H9 (cell line): ENCODE measurements around the gene AHNAK. TPM values are rescaled to one million over a fixed set of nuclear protein-coding genes. Genes with fewer than 3 reads are reported as not detected.

Experiments
- DNase-seq: peaks from one replicate; pipeline ENCODE4 v3.0.0-alpha.2; 2017
- H2AFZ ChIP-seq: one replicate; pipeline ENCODE4 v1.6.1; 2013; ENCODE audit warnings: mild to moderate bottlenecking, low read length, control low read depth, moderate library complexity
- H2AK5ac ChIP-seq: 2 replicates; pipeline ENCODE4 v1.6.1; 2013; ENCODE audit warnings: low read length, control low read depth, mixed read lengths; ENCODE audit not compliant: insufficient read length
- H2BK120ac ChIP-seq: one replicate; pipeline ENCODE4 v1.6.1; 2013; ENCODE audit warnings: low read depth, mild to moderate bottlenecking, low read length, control low read depth, inconsistent platforms; ENCODE audit not compliant: poor library complexity, severe bottlenecking
- H2BK12ac ChIP-seq: 2 replicates; pipeline ENCODE4 v1.6.1; 2013; ENCODE audit warnings: low read length, control low read depth, mixed read lengths, low read depth; ENCODE audit not compliant: insufficient read length
- H2BK15ac ChIP-seq: 2 replicates; pipeline ENCODE4 v1.6.1; 2013; ENCODE audit warnings: low read depth, low read length, control low read depth
- H2BK20ac ChIP-seq: one replicate; pipeline ENCODE4 v1.6.1; 2013; ENCODE audit warnings: low read depth, mild to moderate bottlenecking, low read length, control low read depth, inconsistent platforms; ENCODE audit not compliant: poor library complexity, severe bottlenecking
- H2BK5ac ChIP-seq: 2 replicates; pipeline ENCODE4 v1.6.1; 2013; ENCODE audit warnings: low read length, control low read depth, mixed read lengths; ENCODE audit not compliant: insufficient read length
- H3K14ac ChIP-seq: 2 replicates; pipeline ENCODE4 v1.6.1; 2013; ENCODE audit warnings: low read length, control low read depth; ENCODE audit not compliant: insufficient read depth
- H3K18ac ChIP-seq: 2 replicates; pipeline ENCODE4 v1.6.1; 2013; ENCODE audit warnings: low read depth, mild to moderate bottlenecking, mixed read lengths, low read length, control low read depth; ENCODE audit not compliant: insufficient read length
- H3K23ac ChIP-seq: 2 replicates; pipeline ENCODE4 v1.6.1; 2013; ENCODE audit warnings: low read length, control low read depth, mixed read lengths, low read depth; ENCODE audit not compliant: insufficient read length
- H3K23me2 ChIP-seq: 2 replicates; pipeline ENCODE4 v1.6.1; 2013; ENCODE audit warnings: low read depth, mild to moderate bottlenecking, mixed read lengths, low read length, control low read depth; ENCODE audit not compliant: insufficient read length, poor library complexity, severe bottlenecking
- H3K27ac ChIP-seq: 2 replicates; pipeline ENCODE4 v1.5.1; 2013; ENCODE audit warnings: low read length, control low read depth, mixed read lengths, low read depth; ENCODE audit not compliant: insufficient read length
- H3K27me3 ChIP-seq: 2 replicates; pipeline ENCODE4 v1.6.1; 2013; ENCODE audit warnings: low read length, control low read depth, inconsistent platforms; ENCODE audit not compliant: insufficient read depth
- H3K4ac ChIP-seq: 2 replicates; pipeline ENCODE4 v1.6.1; 2013; ENCODE audit warnings: low read depth, mild to moderate bottlenecking, control low read depth, inconsistent platforms, low read length, moderate library complexity
- H3K4me1 ChIP-seq: 2 replicates; pipeline ENCODE4 v1.6.1; 2013; ENCODE audit warnings: low read length, control low read depth, inconsistent platforms; ENCODE audit not compliant: insufficient read depth
- H3K4me2 ChIP-seq: 2 replicates; pipeline ENCODE4 v1.6.1; 2013; ENCODE audit warnings: low read length, control low read depth, mixed read lengths; ENCODE audit not compliant: insufficient read length, insufficient read depth
- H3K56ac ChIP-seq: 2 replicates; pipeline ENCODE4 v1.6.1; 2013; ENCODE audit warnings: low read depth, mild to moderate bottlenecking, mixed read lengths, low read length, control low read depth; ENCODE audit not compliant: insufficient read length
- H3K79me1 ChIP-seq: 2 replicates; pipeline ENCODE4 v1.6.1; 2013; ENCODE audit warnings: low read depth, mild to moderate bottlenecking, moderate library complexity, low read length, control low read depth, inconsistent platforms; ENCODE audit not compliant: insufficient read depth, poor library complexity, severe bottlenecking
- H3K79me2 ChIP-seq: 2 replicates; pipeline ENCODE4 v1.6.1; 2013; ENCODE audit warnings: low read length, control low read depth, inconsistent platforms; ENCODE audit not compliant: insufficient read depth
- H3K9ac ChIP-seq: 2 replicates; pipeline ENCODE4 v1.6.1; 2013; ENCODE audit warnings: low read length, control low read depth, mixed read lengths; ENCODE audit not compliant: insufficient read length; ENCODE audit errors: extremely low read depth
- H3K9me3 ChIP-seq: one replicate; pipeline ENCODE4 v1.6.1; 2013; ENCODE audit warnings: low read depth, low read length, inconsistent platforms; ENCODE audit not compliant: control insufficient read depth
- H3T11ph ChIP-seq: one replicate; pipeline ENCODE4 v1.6.1; 2013; ENCODE audit warnings: mild to moderate bottlenecking, low read length, control low read depth, inconsistent platforms
- H4K20me1 ChIP-seq: one replicate; pipeline ENCODE4 v1.6.1; 2013; ENCODE audit not compliant: control insufficient read depth, insufficient read length, insufficient read depth
- H4K5ac ChIP-seq: 2 replicates; pipeline ENCODE4 v1.6.1; 2013; ENCODE audit warnings: low read depth, mild to moderate bottlenecking, mixed read lengths, low read length, control low read depth; ENCODE audit not compliant: insufficient read length
- H4K8ac ChIP-seq: replicated peaks from 2 replicates; pipeline ENCODE4 v1.6.1; 2013; ENCODE audit warnings: low read length, control low read depth, mixed read lengths, low read depth; ENCODE audit not compliant: insufficient read length
- H4K91ac ChIP-seq: 2 replicates; pipeline ENCODE4 v1.6.1; 2013; ENCODE audit warnings: low read depth, mild to moderate bottlenecking, moderate library complexity, mixed read lengths, low read length, control low read depth; ENCODE audit not compliant: insufficient read length
- H3K27ac Mint-ChIP-seq, 3 experiments: 2 replicates in 2 of 3; 3 replicates in 1 of 3; pipeline ENCODE4 v1.8.0; 2020 to 2021; ENCODE audit warnings: mixed read lengths in 3 of 3, mild to moderate bottlenecking in 1 of 3, moderate library complexity in 1 of 3
- H3K27me3 Mint-ChIP-seq: 2 replicates; pipeline ENCODE4 v1.8.0; 2021; ENCODE audit warnings: low read depth, mild to moderate bottlenecking, moderate library complexity, mixed read lengths
- H3K36me3 Mint-ChIP-seq, 3 experiments: 2 replicates in 2 of 3; 3 replicates in 1 of 3; pipeline ENCODE4 v1.8.0; 2020 to 2021; ENCODE audit warnings: low read depth in 3 of 3, mixed read lengths in 3 of 3; ENCODE audit not compliant: insufficient read depth in 1 of 3
- H3K4me1 Mint-ChIP-seq, 2 experiments: 2 replicates each; pipeline ENCODE4 v1.8.0; 2020; ENCODE audit warnings: mixed read lengths in 2 of 2
- H3K4me3 Mint-ChIP-seq, 2 experiments: 2 replicates in 1 of 2; 3 replicates in 1 of 2; pipeline ENCODE4 v1.8.0; 2020 to 2021; ENCODE audit warnings: mild to moderate bottlenecking in 2 of 2, mixed read lengths in 2 of 2, moderate library complexity in 1 of 2
- H3K9me3 Mint-ChIP-seq, 2 experiments: 2 replicates in 1 of 2; 3 replicates in 1 of 2; pipeline ENCODE4 v1.8.0; 2020; ENCODE audit warnings: mild to moderate bottlenecking in 2 of 2, mixed read lengths in 2 of 2, moderate library complexity in 1 of 2
- CTCF ChIP-seq: fragments of 200-600 bp; sonication (generic); conservative IDR thresholded peaks from 3 replicates; pipeline ENCODE4 v1.8.0; 2021; ENCODE audit warnings: antibody characterized with exemption, mild to moderate bottlenecking
- WGBS: extraction: QIAGEN DNeasy Blood & Tissue Kit; methylation state at CpG from one replicate; pipeline ENCODE4 v1.1.7; 2013; ENCODE audit warnings: missing lambda C conversion rate, low lambda C conversion rate, mixed read lengths; ENCODE audit not compliant: insufficient read length; ENCODE audit errors: extremely low coverage; 5-methylcytosine and 5-hydroxymethylcytosine counted together
- microRNA-seq: library from miRNA; unstranded; fragments of <30 nt; microRNA quantifications from one replicate; pipeline ENCODE4, GENCODE V29; 2020; ENCODE audit warnings: borderline microRNAs expressed
- total RNA-seq: library from RNA; stranded (reverse); gene quantifications from 2 replicates; pipeline ENCODE4 v1.2.1, GENCODE V29; 2021

The AHNAK gene
- total RNA-seq, 1 experiment from 2014 or later = 15.2 TPM

DNA sequence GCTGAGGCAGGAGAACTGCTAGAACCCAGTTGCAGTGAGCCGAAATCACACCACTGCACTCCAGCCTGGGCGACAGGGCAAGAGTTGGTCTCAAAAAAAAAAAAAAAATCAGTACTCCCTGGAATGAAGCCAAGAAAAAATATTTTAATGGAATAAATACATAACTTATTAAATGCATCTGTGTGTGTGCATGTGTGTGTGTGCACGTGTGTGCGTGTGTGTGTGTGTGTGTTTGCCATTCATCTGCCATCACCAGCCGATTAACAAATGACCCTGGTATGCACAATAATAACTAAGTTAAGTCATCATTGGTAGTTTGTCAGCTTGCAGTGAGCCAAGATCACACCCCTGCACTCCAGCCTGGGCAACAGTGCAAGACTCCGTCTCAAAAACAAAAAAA lies 162.8 kb downstream of the AHNAK start:
- Mint-ChIP-seq H3K4me1 (peaks cover 11 to 14% of the 10 kb centered on the region in 2 experiments), H3K9me3 (no peaks in the 10 kb centered on the region), H3K27me3 (no peaks in the 10 kb centered on the region; the same call in 1 of the 2 replicates), H3K4me3 (no peak overlapping the region), H3K36me3 (no peaks in the 10 kb centered on the region), H3K27ac (no peak overlapping the region)
- no peak overlapping the region for H2BK20ac ChIP-seq
- H3K79me2 ChIP-seq = no peaks in the 10 kb centered on the region
- no peak overlapping the region for H4K8ac ChIP-seq
- H2BK12ac ChIP-seq = no peak overlapping the region
- no peak overlapping the region for H2BK5ac ChIP-seq
- no peak for DNase-seq
- no peaks in the 10 kb centered on the region for H3K79me1 ChIP-seq
- no peak overlapping the region for H3K4ac ChIP-seq
- H4K20me1 ChIP-seq = no peaks in the 10 kb centered on the region
- H3K14ac ChIP-seq = no peak overlapping the region
- no peaks in the 10 kb centered on the region for H3K9me3 ChIP-seq
- no peak overlapping the region for H2BK15ac ChIP-seq
- H3K9ac ChIP-seq = no peak overlapping the region
- H2BK120ac ChIP-seq = no peak overlapping the region
- no peak overlapping the region for H2AFZ ChIP-seq
- no peak overlapping the region for H4K5ac ChIP-seq
- no peak overlapping the region for H3K27ac ChIP-seq
- no peaks in the 10 kb centered on the region for H3K4me1 ChIP-seq
- H3K23ac ChIP-seq = no peak overlapping the region
- no peak for TF ChIP-seq CTCF
- no peak overlapping the region for H2AK5ac ChIP-seq
- no peak overlapping the region for H3K4me2 ChIP-seq
- no peak overlapping the region for H3K18ac ChIP-seq
- H4K91ac ChIP-seq = no peak overlapping the region
- no peaks in the 10 kb centered on the region for H3K27me3 ChIP-seq
- no CpG with 5 or more reads among the region's 6 CpGs for WGBS
- H3T11ph ChIP-seq = no peak overlapping the region
- no peak overlapping the region for H3K56ac ChIP-seq
- no peaks in the 10 kb centered on the region for H3K23me2 ChIP-seq

Small RNAs within 50 kb of the gene (microRNA-seq; reads per million reads assigned to microRNA genes)
- not detected for gene MIR6747

Other genes with a start within 250 kb of the AHNAK start
- not detected in 2 replicates for gene SCGB1D4, start 247.7 kb downstream of the AHNAK start, total RNA-seq
- 30.9 and 31.1 TPM in 2 replicates for gene ASRGL1, start 209.4 kb downstream of the AHNAK start, total RNA-seq
- not detected in 2 replicates for gene SCGB1A1, start 127.8 kb downstream of the AHNAK start, total RNA-seq
- gene EEF1G, start 27.1 kb upstream of the AHNAK start, total RNA-seq = 1,790 and 1,800 TPM in 2 replicates
- 20.7 and 24.9 TPM in 2 replicates for gene TUT1, start 44.7 kb upstream of the AHNAK start, total RNA-seq
- 143 and 149 TPM in 2 replicates for gene MTA2, start 55.1 kb upstream of the AHNAK start, total RNA-seq
- gene EML3, start 66.0 kb upstream of the AHNAK start, total RNA-seq = 35.3 and 40.6 TPM in 2 replicates
- 0.79 and 1.0 TPM in 2 replicates for gene ROM1, start 66.5 kb upstream of the AHNAK start, total RNA-seq
- gene B3GAT3, start 75.2 kb upstream of the AHNAK start, total RNA-seq = 30.6 and 30.8 TPM in 2 replicates
- 387 TPM in 2 replicates for gene GANAB, start 99.8 kb upstream of the AHNAK start, total RNA-seq
- gene INTS5, start 106.5 kb upstream of the AHNAK start, total RNA-seq = 40.0 and 41.6 TPM in 2 replicates
- gene C11orf98, start 118.4 kb upstream of the AHNAK start, total RNA-seq = 139 and 150 TPM in 2 replicates
- gene CSKMT, start 118.5 kb upstream of the AHNAK start, total RNA-seq = 49.2 and 51.5 TPM in 2 replicates
- gene UQCC3, start 124.9 kb upstream of the AHNAK start, total RNA-seq = 11.1 and 12.3 TPM in 2 replicates
- 9.1 and 10.4 TPM in 2 replicates for gene LBHD1, start 125.5 kb upstream of the AHNAK start, total RNA-seq
- 110 and 118 TPM in 2 replicates for gene UBXN1, start 132.3 kb upstream of the AHNAK start, total RNA-seq
- 0.59 and 0.79 TPM in 2 replicates for gene LRRN4CL, start 142.7 kb upstream of the AHNAK start, total RNA-seq
- gene BSCL2, start 160.6 kb upstream of the AHNAK start, total RNA-seq = 68.4 and 77.4 TPM in 2 replicates
- gene GNG3, start 160.9 kb upstream of the AHNAK start, total RNA-seq = 3.2 and 3.4 TPM in 2 replicates
- 40.6 and 43.5 TPM in 2 replicates for gene HNRNPUL2, start 180.7 kb upstream of the AHNAK start, total RNA-seq
- 31.6 and 33.4 TPM in 2 replicates for gene TTC9C, start 181.7 kb upstream of the AHNAK start, total RNA-seq
- gene ZBTB3, start 207.4 kb upstream of the AHNAK start, total RNA-seq = 39.7 and 43.4 TPM in 2 replicates
- 126 and 129 TPM in 2 replicates for gene POLR2G, start 214.8 kb upstream of the AHNAK start, total RNA-seq
- gene TAF6L, start 224.6 kb upstream of the AHNAK start, total RNA-seq = 37.7 and 44.2 TPM in 2 replicates
- 25.0 and 25.5 TPM in 2 replicates for gene TMEM179B, start 240.6 kb upstream of the AHNAK start, total RNA-seq
- gene TMEM223, start 245.2 kb upstream of the AHNAK start, total RNA-seq = 21.7 and 22.2 TPM in 2 replicates